BE2C (cell line): ENCODE data around the gene NAV3.

Source experiments
- DNase-seq: peaks from one replicate; pipeline ENCODE4 v3.0.0-alpha.2; 2020
- H3K27me3 ChIP-seq: fragments of 250-450 bp; sonication (Bioruptor Pico); 2 replicates; pipeline ENCODE4 v1.5.1; 2020; ENCODE audit warnings: mild to moderate bottlenecking
- H3K36me3 ChIP-seq: fragments of 250-450 bp; sonication (Bioruptor Pico); 2 replicates; pipeline ENCODE4 v1.5.1; 2020; ENCODE audit warnings: mild to moderate bottlenecking
- H3K4me1 ChIP-seq: fragments of 250-450 bp; sonication (Bioruptor Pico); 2 replicates; pipeline ENCODE4 v1.5.1; 2020
- H3K4me3 ChIP-seq: 2 replicates; pipeline ENCODE4 v1.5.1; 2011; ENCODE audit warnings: low read depth, low read length
- H3K9me3 ChIP-seq: fragments of 250-450 bp; sonication (Bioruptor Pico); 2 replicates; pipeline ENCODE4 v1.5.1; 2020
- TF ChIP-seq, protein P1 (sequence below): IDR thresholded peaks from 2 replicates; pipeline ENCODE4 v1.5.1; 2012; ENCODE audit warnings: mild to moderate bottlenecking, low read depth, low read length

The NAV3 gene

DNA sequence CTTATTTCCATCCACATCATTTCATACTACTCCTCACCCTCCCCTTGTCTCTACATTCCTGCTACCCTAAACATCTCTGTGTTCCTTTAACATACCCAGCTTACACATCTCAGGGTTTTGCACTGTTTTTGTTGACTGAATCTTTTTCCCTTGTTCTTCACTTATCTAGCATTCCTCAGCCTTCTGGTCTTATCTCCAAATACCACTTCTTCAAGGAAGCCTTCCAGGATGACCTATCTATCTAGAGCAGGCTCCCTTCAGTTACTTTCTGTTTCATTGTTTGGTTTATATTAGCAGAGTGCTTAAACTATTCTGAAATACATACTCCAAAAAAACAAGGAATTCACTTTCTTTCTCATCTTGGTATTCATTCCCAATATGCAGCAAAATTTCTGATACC, 353.1 kb downstream of the NAV3 start:
- no peak for DNase-seq
- Histone ChIP-seq H3K27me3 (peaks cover 70% of the 10 kb centered on the region), H3K9me3 (no peaks in the 10 kb centered on the region), H3K4me1 (no peaks in the 10 kb centered on the region), H3K36me3 (no peaks in the 10 kb centered on the region), H3K4me3 (no peak overlapping the region)
- TF ChIP-seq, protein P1, sequence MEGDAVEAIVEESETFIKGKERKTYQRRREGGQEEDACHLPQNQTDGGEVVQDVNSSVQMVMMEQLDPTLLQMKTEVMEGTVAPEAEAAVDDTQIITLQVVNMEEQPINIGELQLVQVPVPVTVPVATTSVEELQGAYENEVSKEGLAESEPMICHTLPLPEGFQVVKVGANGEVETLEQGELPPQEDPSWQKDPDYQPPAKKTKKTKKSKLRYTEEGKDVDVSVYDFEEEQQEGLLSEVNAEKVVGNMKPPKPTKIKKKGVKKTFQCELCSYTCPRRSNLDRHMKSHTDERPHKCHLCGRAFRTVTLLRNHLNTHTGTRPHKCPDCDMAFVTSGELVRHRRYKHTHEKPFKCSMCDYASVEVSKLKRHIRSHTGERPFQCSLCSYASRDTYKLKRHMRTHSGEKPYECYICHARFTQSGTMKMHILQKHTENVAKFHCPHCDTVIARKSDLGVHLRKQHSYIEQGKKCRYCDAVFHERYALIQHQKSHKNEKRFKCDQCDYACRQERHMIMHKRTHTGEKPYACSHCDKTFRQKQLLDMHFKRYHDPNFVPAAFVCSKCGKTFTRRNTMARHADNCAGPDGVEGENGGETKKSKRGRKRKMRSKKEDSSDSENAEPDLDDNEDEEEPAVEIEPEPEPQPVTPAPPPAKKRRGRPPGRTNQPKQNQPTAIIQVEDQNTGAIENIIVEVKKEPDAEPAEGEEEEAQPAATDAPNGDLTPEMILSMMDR: no peak

DNA sequence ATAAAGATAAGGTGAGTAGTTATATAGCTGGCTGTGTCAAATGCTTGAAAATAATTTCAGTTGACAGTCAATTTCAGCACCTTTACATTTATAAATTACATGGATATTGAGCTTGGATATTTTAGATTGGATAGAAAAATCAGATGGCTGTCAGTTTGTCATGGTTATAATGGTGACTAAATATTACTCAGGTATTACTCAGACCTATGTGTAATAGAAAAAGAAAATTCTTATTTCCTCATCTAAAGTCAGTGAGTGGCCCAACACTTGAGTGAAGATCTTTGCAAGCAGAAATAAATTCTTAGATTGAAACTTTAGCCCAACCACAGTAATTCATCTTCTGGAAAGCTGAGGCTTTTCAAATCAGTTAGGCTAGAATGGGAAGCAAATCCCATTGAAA, 354.4 kb downstream of the NAV3 start:
- Histone ChIP-seq H3K9me3 (no peaks in the 10 kb centered on the region), H3K27me3 (peaks cover 70% of the 10 kb centered on the region), H3K4me3 (no peak overlapping the region), H3K4me1 (no peaks in the 10 kb centered on the region), H3K36me3 (no peaks in the 10 kb centered on the region)
- no peak for DNase-seq
- TF ChIP-seq, protein P1: no peak

DNA sequence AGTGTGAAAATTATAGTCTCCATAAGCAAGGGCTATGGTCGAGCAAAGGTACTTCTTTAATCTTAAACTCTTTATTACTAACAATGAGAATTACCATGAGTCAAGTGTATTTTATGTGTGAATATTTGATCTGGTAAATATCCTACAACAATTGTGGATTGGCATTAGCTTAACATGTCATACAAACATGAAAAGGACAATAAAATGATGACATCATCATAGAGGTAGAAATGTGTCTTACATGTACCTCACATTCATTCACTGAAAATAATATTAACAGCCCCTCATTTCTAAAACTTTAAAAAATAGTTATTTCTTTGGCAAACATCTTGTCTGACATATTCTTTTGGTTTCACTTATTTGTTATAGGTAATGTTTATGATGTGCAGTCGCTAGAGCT, 355.0 kb downstream of the NAV3 start:
- TF ChIP-seq, protein P1: no peak
- no peak overlapping the region for H3K4me3 ChIP-seq
- H3K27me3 ChIP-seq: peaks cover 70% of the 10 kb centered on the region
- H3K36me3 ChIP-seq: no peaks in the 10 kb centered on the region
- H3K9me3 ChIP-seq: no peaks in the 10 kb centered on the region
- no peak for DNase-seq
- H3K4me1 ChIP-seq: no peaks in the 10 kb centered on the region

DNA sequence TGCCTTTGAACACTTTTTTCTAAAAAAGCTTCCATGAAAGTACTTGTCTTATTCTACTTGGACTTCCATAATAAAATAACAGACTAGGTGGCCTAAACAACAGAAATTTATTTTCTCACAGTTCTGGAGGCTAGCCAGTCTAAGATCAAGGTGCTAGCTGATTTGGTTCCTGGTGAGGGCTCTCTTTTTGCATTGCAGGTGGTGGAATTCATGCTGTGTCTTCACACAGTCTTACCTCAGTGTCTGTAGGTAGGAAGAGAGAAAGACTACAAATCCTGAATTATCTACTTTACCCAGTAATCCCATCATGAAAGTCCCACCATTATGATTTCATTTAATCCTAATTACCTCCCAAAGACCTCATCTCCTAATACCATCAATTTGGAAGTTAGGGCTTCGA, 356.0 kb downstream of the NAV3 start:
- Histone ChIP-seq H3K36me3 (no peaks in the 10 kb centered on the region), H3K27me3 (peaks cover 71% of the 10 kb centered on the region), H3K9me3 (no peaks in the 10 kb centered on the region), H3K4me1 (no peaks in the 10 kb centered on the region), H3K4me3 (no peak overlapping the region)
- TF ChIP-seq, protein P1: no peak
- DNase-seq: no peak

DNA sequence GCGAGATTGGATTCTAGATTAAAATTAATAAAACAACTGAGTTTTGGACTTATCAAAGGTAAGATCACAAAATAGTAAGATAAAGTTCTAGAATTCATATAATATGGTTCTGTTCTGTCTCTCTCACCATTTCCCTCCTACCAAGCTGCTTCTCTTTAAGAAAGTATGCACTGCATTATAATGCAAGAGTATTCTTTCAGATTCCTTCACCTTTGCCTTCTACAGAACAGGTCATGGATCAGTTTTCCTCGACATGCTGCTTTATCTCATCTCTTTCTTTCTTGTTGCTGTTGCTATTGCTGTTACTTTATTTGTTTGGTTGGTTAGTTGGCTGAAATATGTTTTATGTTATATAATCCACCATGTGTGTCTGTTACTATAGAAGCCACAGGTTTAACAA, 357.0 kb downstream of the NAV3 start:
- DNase-seq: no peak
- H3K36me3 ChIP-seq: no peaks in the 10 kb centered on the region
- TF ChIP-seq, protein P1: no peak
- H3K4me3 ChIP-seq: no peak overlapping the region
- no peaks in the 10 kb centered on the region for H3K4me1 ChIP-seq
- H3K9me3 ChIP-seq: no peaks in the 10 kb centered on the region
- H3K27me3 ChIP-seq: peaks cover 76% of the 10 kb centered on the region

DNA sequence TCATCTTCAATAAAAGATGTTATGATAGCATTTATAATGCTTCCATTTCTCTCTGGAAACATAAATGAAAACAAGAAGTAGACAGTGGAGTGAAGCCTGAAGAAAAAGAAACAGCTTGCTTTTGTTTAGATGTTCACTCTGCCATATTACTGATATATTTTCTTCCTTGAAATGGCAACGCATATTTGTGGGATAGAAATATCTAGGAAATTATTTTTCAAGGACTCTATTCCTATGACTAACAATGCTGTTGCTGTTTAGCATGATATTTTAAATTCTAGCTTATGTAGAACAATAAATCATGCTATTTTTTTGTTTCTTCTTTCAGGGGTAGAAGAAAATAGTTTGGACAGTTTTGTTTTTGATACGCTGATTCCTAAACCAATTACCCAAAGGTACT, 359.0 kb downstream of the NAV3 start:
- H3K9me3 ChIP-seq: no peaks in the 10 kb centered on the region
- H3K4me3 ChIP-seq: no peak overlapping the region
- H3K36me3 ChIP-seq: no peaks in the 10 kb centered on the region
- H3K4me1 ChIP-seq: no peaks in the 10 kb centered on the region
- H3K27me3 ChIP-seq: peaks cover 87% of the 10 kb centered on the region
- TF ChIP-seq, protein P1: no peak
- DNase-seq: no peak
